HG03025 (cell line): ENCODE measurements around the gene EXOC2.
A peak's percentile ranks its signal among the peaks of the same experiment; 100 is the strongest.

Source experiments
- ATAC-seq: cut with Tn5 transposase; IDR thresholded peaks from one replicate; pipeline ENCODE4 v1.9.1; 2021; ENCODE audit warnings: mild to moderate bottlenecking, moderate library complexity; ENCODE audit not compliant: unreplicated experiment, low FRiP score

Gene EXOC2

DNA sequence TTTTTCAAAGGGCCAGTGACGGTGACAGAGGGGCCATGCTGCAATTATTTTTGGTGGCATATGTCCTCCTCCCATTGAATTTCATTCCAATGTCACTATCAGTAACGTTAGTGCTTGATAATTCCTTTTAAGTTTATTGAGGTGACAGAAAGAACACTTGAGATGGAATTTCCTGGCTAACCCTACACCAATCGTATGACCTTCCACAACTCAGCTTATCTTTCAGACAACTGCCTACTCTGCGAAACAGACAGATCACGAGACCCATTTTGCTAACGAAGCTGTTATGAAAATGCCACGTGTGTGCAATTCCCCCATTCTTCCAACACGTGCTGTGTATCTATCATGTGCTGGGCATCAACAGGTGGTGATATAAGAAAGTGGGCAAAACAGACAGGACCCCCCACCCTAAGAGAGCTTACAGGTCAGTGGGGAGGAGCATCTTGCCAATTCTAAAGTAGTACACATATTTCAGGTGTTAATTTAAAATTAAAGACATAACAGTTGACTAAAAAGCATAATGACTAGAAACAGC lies 188.4 kb downstream of the EXOC2 start:
- no peak for ATAC-seq

GRCh38 chr6:503610-504362 lies 189.2 kb downstream of the EXOC2 start:
- no peak for ATAC-seq

- no peak for ATAC-seq
Measured at GRCh38 chr6:502761-503160, 190.2 kb downstream of the EXOC2 start.

- ATAC-seq = no peak
Measured at GRCh38 chr6:501891-502601, 190.9 kb downstream of the EXOC2 start.

- no peak for ATAC-seq
Measured at GRCh38 chr6:499617-500016, 193.3 kb downstream of the EXOC2 start.

GRCh38 chr6:498795-499231 lies 194.1 kb downstream of the EXOC2 start:
- ATAC-seq = peak; percentile 58

DNA sequence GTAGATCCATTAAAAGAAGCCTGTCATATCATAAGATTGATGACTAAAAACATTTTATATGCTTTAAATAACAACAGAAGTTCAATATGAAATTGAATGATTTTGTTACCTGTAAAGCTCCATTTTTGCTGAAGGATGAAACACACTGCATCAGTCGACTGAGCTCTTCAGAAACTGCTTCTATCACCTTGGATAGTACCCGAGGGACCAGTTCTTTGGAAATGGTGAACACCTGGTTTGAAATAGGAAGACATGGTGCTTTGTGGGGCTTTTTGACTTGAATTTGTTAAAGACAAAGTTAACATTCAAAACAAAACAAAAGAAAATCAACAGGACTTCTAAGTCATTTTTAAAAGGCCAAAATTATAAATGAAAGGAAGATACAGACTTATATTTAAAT lies 195.7 kb downstream of the EXOC2 start:
- ATAC-seq = no peak

DNA sequence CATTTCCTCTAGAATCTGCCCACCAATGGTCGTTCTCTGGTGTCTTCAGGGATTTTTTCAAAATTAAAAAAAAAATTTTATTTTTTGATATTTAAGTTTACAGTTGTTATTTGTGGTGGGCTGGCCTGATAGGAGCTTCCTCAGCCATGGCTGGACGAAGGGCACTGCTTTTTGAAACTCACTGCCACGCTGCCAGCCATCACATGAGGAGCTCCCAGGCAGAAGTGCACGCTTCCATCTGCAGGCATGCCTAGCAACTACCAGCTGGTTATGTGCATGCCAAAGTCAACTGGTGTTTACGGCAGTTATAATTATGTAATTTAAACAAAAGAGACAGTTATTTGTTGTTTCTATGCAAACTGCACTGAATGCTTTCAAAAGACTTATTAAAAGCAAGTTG lies 196.3 kb downstream of the EXOC2 start:
- no peak for ATAC-seq

DNA sequence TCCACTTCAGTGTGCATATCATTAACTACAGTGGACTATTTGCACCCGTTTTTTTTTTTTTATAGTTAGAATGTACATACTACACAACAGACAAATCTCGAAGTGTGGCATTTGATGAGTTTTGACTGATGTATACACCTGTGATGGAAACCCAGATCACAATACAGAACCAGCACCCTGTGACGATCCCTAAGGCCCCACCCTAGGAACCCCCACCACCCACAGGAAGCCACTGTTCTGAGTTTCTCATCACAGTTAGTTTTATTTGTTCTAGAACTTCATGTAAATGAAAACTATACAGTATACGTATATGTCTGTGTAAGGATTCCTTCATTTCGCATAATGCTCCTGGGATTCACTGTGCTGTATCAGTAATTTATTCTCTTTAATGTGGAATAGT lies 198.5 kb downstream of the EXOC2 start:
- no peak for ATAC-seq

GRCh38 chr6:493840-494239 lies 199.1 kb downstream of the EXOC2 start:
- no peak for ATAC-seq

GRCh38 chr6:492816-493414 lies 200.0 kb downstream of the EXOC2 start:
- no peak for ATAC-seq

- ATAC-seq = no peak
Measured at GRCh38 chr6:492178-492577, 200.8 kb downstream of the EXOC2 start.

DNA sequence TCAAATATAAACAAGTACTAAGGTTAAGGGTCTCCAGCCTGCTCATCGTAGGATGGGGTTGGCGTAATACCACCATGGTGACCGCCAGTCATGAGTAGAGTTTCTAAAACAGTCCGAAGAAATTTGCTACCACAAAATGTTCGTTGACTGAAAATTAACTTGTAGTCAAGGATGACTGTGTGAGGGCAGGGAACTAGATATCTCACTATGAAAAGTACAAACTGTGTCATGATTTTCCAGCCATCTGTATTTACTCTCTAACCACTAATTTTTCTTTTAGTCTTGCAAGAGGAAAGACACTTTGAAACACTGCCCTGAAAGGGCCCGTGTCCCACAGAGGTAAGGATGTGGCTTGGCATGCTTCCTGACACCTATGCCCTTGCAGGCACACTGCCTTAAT lies 201.7 kb downstream of the EXOC2 start:
- ATAC-seq = no peak

DNA sequence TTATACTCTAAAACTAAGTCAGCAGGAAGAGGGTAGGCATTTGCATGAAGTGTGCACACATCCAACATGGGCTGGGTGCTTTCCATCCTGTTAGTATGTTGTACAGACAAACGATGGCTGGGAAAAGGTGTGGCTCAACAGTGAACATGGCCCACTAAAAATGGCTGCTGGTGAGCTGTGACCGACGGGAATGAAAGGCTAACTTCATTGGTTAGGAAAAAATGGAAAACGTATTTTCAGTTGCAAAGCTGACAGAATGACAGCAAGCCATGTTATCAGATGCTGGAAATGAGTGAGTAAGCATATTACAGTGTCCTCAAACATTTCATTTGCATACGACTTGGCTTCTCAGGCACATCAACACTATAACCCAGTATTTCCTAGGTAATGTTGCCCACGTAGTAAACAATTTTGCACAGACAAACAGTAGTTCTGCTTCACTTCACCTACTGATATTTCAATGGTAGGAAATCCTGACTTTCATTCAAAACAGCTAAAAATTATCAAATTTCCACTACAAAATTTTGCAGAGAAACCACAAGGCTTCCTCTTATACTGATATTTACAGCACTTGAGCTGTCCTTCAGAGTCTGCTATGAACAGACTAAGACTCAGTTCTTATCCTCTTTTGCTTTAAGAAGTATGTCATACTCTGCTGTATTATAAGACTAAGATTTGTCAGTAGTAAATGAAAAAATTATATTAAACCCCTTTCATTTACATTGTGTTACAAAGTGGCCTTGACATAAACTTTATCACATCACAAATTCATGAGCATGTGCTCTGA lies 202.5 kb downstream of the EXOC2 start:
- ATAC-seq = no peak

DNA sequence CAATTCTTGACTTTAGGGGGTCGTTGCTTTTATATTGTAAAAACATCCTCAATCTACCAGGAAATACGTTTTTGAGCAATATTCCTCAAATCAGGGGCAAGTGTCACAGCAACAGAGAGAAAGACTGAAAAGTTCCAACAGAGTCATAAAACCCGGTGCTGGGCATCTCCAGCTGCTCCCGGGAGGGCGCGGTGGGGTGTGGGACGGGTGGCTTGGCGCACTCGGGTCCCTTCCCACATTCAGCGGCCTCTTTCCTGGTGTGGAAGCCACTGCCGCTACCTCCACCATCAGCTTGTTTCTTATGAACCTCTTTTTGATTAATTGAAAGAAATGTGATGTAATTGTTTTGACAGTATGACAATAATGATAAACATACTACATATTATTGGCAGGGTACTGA lies 203.2 kb downstream of the EXOC2 start:
- no peak for ATAC-seq

- no peak for ATAC-seq
Measured at GRCh38 chr6:489001-489400, 203.9 kb downstream of the EXOC2 start.

DNA sequence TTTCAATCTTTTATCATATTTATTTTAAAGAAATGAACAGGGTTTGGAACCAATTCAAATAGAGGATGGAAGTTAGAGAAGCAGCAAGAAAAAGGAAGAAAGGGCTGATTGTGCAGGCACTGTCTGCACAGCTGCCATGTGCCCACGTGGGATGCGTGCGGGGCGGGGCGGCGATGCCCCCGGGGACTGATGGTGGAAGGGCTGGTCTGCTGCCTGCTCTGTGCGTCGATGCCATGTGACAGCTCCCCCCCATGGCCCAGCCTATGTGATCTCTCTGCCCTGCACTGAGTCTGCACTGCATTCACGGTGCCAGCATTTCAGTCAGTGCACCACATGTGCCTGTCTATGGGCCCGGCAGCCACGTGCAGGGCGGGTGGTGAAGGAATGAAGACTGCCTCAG lies 205.0 kb downstream of the EXOC2 start:
- no peak for ATAC-seq

GRCh38 chr6:485655-486170 lies 207.2 kb downstream of the EXOC2 start:
- ATAC-seq = no peak

GRCh38 chr6:484746-485145 lies 208.2 kb downstream of the EXOC2 start:
- ATAC-seq = no peak

GRCh38 chr6:484086-484745 lies 208.7 kb downstream of the EXOC2 start:
- no peak for ATAC-seq
